HG03060 (cell line): ENCODE data around the gene CCDC150.
A peak's percentile ranks its signal among the peaks of the same experiment; 100 is the strongest.
"Not testable (repeated sequence)": the region's sequence is repeated elsewhere in the genome, so short reads cannot be mapped to it uniquely, and the experiment has no call there.

Experiments used
- ATAC-seq: cut with Tn5 transposase; IDR thresholded peaks from one replicate; pipeline ENCODE4 v1.9.1; 2021; ENCODE audit warnings: low read depth, moderate number of reproducible peaks; ENCODE audit not compliant: unreplicated experiment

CCDC150 gene

GRCh38 chr2:196703695-196704094 lies 64.2 kb downstream of the CCDC150 start:
- no peak for ATAC-seq

GRCh38 chr2:196710056-196710455 lies 70.5 kb downstream of the CCDC150 start:
- ATAC-seq, result not testable (repeated sequence)

GRCh38 chr2:196711625-196712024 lies 72.1 kb downstream of the CCDC150 start:
- no peak for ATAC-seq

- no peak for ATAC-seq
Observed at GRCh38 chr2:196712867-196713266, 73.4 kb downstream of the CCDC150 start.

- ATAC-seq, result no peak
Observed at GRCh38 chr2:196718419-196719109, 79.0 kb downstream of the CCDC150 start.

GRCh38 chr2:196719110-196719872 lies 79.8 kb downstream of the CCDC150 start:
- ATAC-seq, result no peak

- no peak for ATAC-seq
Observed at GRCh38 chr2:196723571-196723970, 84.1 kb downstream of the CCDC150 start.

- ATAC-seq, result no peak
Observed at GRCh38 chr2:196725218-196725617, 85.7 kb downstream of the CCDC150 start.

GRCh38 chr2:196725882-196726281 lies 86.4 kb downstream of the CCDC150 start:
- no peak for ATAC-seq

GRCh38 chr2:196729418-196729817 lies 89.9 kb downstream of the CCDC150 start:
- no peak for ATAC-seq

GRCh38 chr2:196736646-196737045 lies 97.1 kb downstream of the CCDC150 start:
- not testable (repeated sequence) for ATAC-seq

- no peak for ATAC-seq
Observed at GRCh38 chr2:196737046-196737445, 97.5 kb downstream of the CCDC150 start.

GRCh38 chr2:196739031-196739430 lies 99.5 kb downstream of the CCDC150 start:
- ATAC-seq, result no peak

- ATAC-seq, result no peak
Observed at GRCh38 chr2:196742216-196742615, 102.7 kb downstream of the CCDC150 start.

- ATAC-seq, result no peak
Observed at GRCh38 chr2:196742685-196743084, 103.2 kb downstream of the CCDC150 start.

- ATAC-seq, result no peak
Observed at GRCh38 chr2:196743165-196743564, 103.7 kb downstream of the CCDC150 start.

- ATAC-seq, result no peak
Observed at GRCh38 chr2:196745711-196746110, 106.2 kb downstream of the CCDC150 start.

GRCh38 chr2:196747400-196747799 lies 107.9 kb downstream of the CCDC150 start:
- no peak for ATAC-seq

GRCh38 chr2:196748123-196748522 lies 108.6 kb downstream of the CCDC150 start:
- ATAC-seq, result no peak

- no peak for ATAC-seq
Observed at GRCh38 chr2:196750291-196750923, 110.9 kb downstream of the CCDC150 start.

GRCh38 chr2:196750977-196751631 lies 111.6 kb downstream of the CCDC150 start:
- peak; percentile 60 for ATAC-seq
